Mesenchymal stem cell (in vitro differentiated cells and primary cell): ENCODE measurements around the gene RNF223.
A peak's percentile ranks its signal among the peaks of the same experiment; 100 is the strongest.

ENCODE experiments used
- DNase-seq: peaks from one replicate; pipeline ENCODE4 v3.0.0-alpha.2; 2013
- H2AFZ ChIP-seq: one replicate; pipeline ENCODE4 v1.6.1; 2013; ENCODE audit warnings: low read depth, mild to moderate bottlenecking, control low read depth, inconsistent platforms, low read length, moderate library complexity
- H2AK5ac ChIP-seq: 2 replicates; pipeline ENCODE4 v1.6.1; 2013; ENCODE audit warnings: low read length, moderate library complexity, mild to moderate bottlenecking, inconsistent platforms; ENCODE audit not compliant: severe bottlenecking
- H2BK120ac ChIP-seq: one replicate; pipeline ENCODE4 v1.6.1; 2013; ENCODE audit warnings: low read depth, mild to moderate bottlenecking, inconsistent platforms, low read length, moderate library complexity
- H2BK12ac ChIP-seq, 2 experiments: one replicate each; pipeline ENCODE4 v1.6.1; 2013; ENCODE audit warnings: inconsistent platforms in 2 of 2, low read length in 2 of 2, mild to moderate bottlenecking in 2 of 2, moderate library complexity in 2 of 2, control low read depth in 1 of 2
- H2BK15ac ChIP-seq: one replicate; pipeline ENCODE4 v1.6.1; 2013; ENCODE audit warnings: mild to moderate bottlenecking, low read depth, inconsistent platforms; ENCODE audit not compliant: poor library complexity, severe bottlenecking
- H2BK5ac ChIP-seq: 2 replicates; pipeline ENCODE4 v1.6.1; 2013; ENCODE audit warnings: low read depth, mild to moderate bottlenecking, low read length, control low read depth, inconsistent platforms; ENCODE audit not compliant: poor library complexity, severe bottlenecking
- H3K14ac ChIP-seq, 2 experiments: one replicate each; pipeline ENCODE4 v1.6.1; 2013; ENCODE audit warnings: inconsistent platforms in 2 of 2, low read length in 2 of 2, control low read depth in 1 of 2, mild to moderate bottlenecking in 1 of 2, moderate library complexity in 1 of 2
- H3K18ac ChIP-seq, 2 experiments: one replicate each; pipeline ENCODE4 v1.6.1; 2013; ENCODE audit warnings: inconsistent platforms in 2 of 2, low read length in 2 of 2, control low read depth in 1 of 2, low read depth in 1 of 2, mild to moderate bottlenecking in 1 of 2
- H3K23ac ChIP-seq, 2 experiments: one replicate each; pipeline ENCODE4 v1.6.1; 2013; ENCODE audit warnings: inconsistent platforms in 2 of 2, low read length in 2 of 2, mild to moderate bottlenecking in 2 of 2, moderate library complexity in 2 of 2, control low read depth in 1 of 2
- H3K27ac ChIP-seq: 2 replicates; pipeline ENCODE4 v1.5.1; 2013; ENCODE audit warnings: mild to moderate bottlenecking, moderate library complexity, low read length, control low read depth, inconsistent platforms; ENCODE audit not compliant: poor library complexity, severe bottlenecking
- H3K27me3 ChIP-seq, 2 experiments: 2 replicates each; pipeline versions ENCODE4 v1.6.1 to v1.7.0; 2013; ENCODE audit warnings: low read length in 2 of 2, mild to moderate bottlenecking in 2 of 2, moderate library complexity in 2 of 2, control low read depth in 1 of 2, inconsistent platforms in 1 of 2; ENCODE audit not compliant: control insufficient read depth in 1 of 2, insufficient read depth in 1 of 2
- H3K36me3 ChIP-seq, 2 experiments: 2 replicates each; pipeline versions ENCODE4 v1.6.1 to v1.7.0; 2013; ENCODE audit warnings: low read length in 2 of 2, control low read depth in 1 of 2, inconsistent platforms in 1 of 2, low read depth in 1 of 2, mild to moderate bottlenecking in 1 of 2; ENCODE audit not compliant: insufficient read depth in 2 of 2, control insufficient read depth in 1 of 2
- H3K4ac ChIP-seq, 2 experiments: one replicate each; pipeline ENCODE4 v1.6.1; 2013; ENCODE audit warnings: inconsistent platforms in 2 of 2, low read length in 2 of 2, mild to moderate bottlenecking in 2 of 2, moderate library complexity in 2 of 2, control low read depth in 1 of 2, low read depth in 1 of 2
- H3K4me1 ChIP-seq: 2 replicates; pipeline ENCODE4 v1.6.1; 2013; ENCODE audit warnings: low read depth, low read length, control low read depth; ENCODE audit not compliant: control insufficient read depth, insufficient read depth
- H3K4me2 ChIP-seq: 2 replicates; pipeline ENCODE4 v1.6.1; 2013; ENCODE audit warnings: low read length, mild to moderate bottlenecking, inconsistent platforms; ENCODE audit not compliant: poor library complexity, severe bottlenecking
- H3K4me3 ChIP-seq, 2 experiments: 2 replicates each; pipeline versions ENCODE4 v1.5.1 to v1.7.0; 2013; ENCODE audit warnings: low read length in 2 of 2, mild to moderate bottlenecking in 2 of 2, control low read depth in 1 of 2, low read depth in 1 of 2; ENCODE audit not compliant: insufficient read depth in 1 of 2
- H3K79me1 ChIP-seq: replicated peaks from 2 replicates; pipeline ENCODE4 v1.6.1; 2013; ENCODE audit warnings: mild to moderate bottlenecking, control low read depth, low read length, inconsistent platforms; ENCODE audit not compliant: poor library complexity, severe bottlenecking
- H3K9ac ChIP-seq: 2 replicates; pipeline ENCODE4 v1.7.0; 2013; ENCODE audit warnings: mild to moderate bottlenecking, low read length, moderate library complexity
- H3K9me3 ChIP-seq: 2 replicates; pipeline ENCODE4 v1.7.0; 2013; ENCODE audit warnings: mild to moderate bottlenecking, low read length; ENCODE audit not compliant: control insufficient read depth
- H4K8ac ChIP-seq: one replicate; pipeline ENCODE4 v1.6.1; 2013; ENCODE audit warnings: inconsistent platforms, mild to moderate bottlenecking, low read length, moderate library complexity
- H4K91ac ChIP-seq: one replicate; pipeline ENCODE4 v1.6.1; 2013; ENCODE audit warnings: mild to moderate bottlenecking, low read length, inconsistent platforms
- WGBS: methylation state at CpG from one replicate; pipeline ENCODE4 v1.1.7; 2013; ENCODE audit warnings: mixed read lengths; 5-methylcytosine and 5-hydroxymethylcytosine counted together

The RNF223 gene

GRCh38 chr1:1027791-1028190 is 46.3 kb downstream of the RNF223 start:
- H3K4ac ChIP-seq: no peak overlapping the region
- H4K91ac ChIP-seq: no peak overlapping the region
- peaks cover 89% of the 10 kb centered on the region for H3K4me1 ChIP-seq
- no peak overlapping the region for H4K8ac ChIP-seq
- H2BK5ac ChIP-seq: no peak overlapping the region
- H3K9me3 ChIP-seq: no peaks in the 10 kb centered on the region
- DNase-seq: no peak
- H2BK15ac ChIP-seq: no peak overlapping the region
- H3K9ac ChIP-seq: no peak overlapping the region
- no peak overlapping the region for H3K18ac ChIP-seq
- H3K27ac ChIP-seq: no peak overlapping the region
- no peak overlapping the region for H2AFZ ChIP-seq
- H3K4me3 ChIP-seq: no peak overlapping the region
- no peak overlapping the region for H2BK12ac ChIP-seq
- H2AK5ac ChIP-seq: no peak overlapping the region
- H3K27me3 ChIP-seq: peaks cover 0 to 48% of the 10 kb centered on the region in 2 experiments
- peaks cover 0 to 80% of the 10 kb centered on the region in 2 experiments for H3K36me3 ChIP-seq
- H2BK120ac ChIP-seq: no peak overlapping the region
- peaks cover 16% of the 10 kb centered on the region for H3K79me1 ChIP-seq
- WGBS: 91% methylated on average over 17 of the region's 17 CpGs
- H3K4me2 ChIP-seq: no peak overlapping the region
- H3K23ac ChIP-seq: no peak overlapping the region
- no peak overlapping the region for H3K14ac ChIP-seq

DNA sequence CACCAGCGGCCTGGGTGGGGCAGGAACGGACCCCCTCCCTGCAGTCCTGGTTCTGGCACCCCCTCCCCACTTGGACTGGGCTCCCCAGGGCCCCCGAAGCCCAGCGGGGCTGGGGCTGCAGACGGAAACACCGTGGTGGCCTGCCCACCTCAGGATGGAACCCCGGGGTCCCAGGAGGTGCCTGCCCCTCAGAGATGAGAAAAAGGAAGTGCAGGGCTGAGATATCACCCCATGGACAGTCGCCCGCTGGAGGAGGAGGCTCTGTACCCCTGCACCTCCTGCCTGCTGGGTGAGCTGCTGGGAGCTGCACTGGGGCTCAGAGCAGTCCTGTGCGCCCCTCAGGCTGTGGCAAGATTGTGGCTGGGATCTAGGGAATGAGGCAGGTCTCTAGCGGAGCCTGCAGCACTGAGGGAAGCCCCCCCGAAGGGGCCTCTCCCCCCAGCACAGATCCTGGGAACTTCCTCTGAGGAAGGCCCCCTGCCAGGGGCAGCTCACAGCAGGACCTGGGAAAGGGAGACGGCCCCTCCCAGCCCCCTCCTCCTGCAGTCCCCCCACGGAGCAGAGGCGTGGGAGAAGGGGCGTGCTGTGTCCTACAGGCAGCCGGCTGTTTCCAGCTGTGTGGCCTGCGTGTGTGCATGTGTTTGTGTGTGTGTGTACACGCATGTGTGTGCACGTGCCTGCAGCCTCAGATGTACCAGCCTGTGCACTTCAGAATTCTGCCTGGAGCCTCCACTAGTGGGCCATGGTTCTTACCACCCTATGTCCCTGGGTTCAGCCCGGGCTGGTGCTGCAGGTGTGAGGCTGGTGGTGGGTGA is 47.3 kb downstream of the RNF223 start:
- no peak overlapping the region for H2AFZ ChIP-seq

GRCh38 chr1:1025730-1026129 is 48.4 kb downstream of the RNF223 start:
- no peak overlapping the region for H4K8ac ChIP-seq
- no peak overlapping the region for H3K9ac ChIP-seq
- H2AFZ ChIP-seq: no peak overlapping the region
- no peak overlapping the region for H3K14ac ChIP-seq
- H2BK120ac ChIP-seq: no peak overlapping the region
- no peak overlapping the region for H3K18ac ChIP-seq
- no peak overlapping the region for H2BK5ac ChIP-seq
- 93% methylated on average over 8 of the region's 10 CpGs for WGBS
- H2AK5ac ChIP-seq: no peak overlapping the region
- H3K4ac ChIP-seq: no peak overlapping the region
- H3K9me3 ChIP-seq: no peaks in the 10 kb centered on the region
- no peak overlapping the region for H3K4me2 ChIP-seq
- no peak overlapping the region for H3K27ac ChIP-seq
- H2BK15ac ChIP-seq: no peak overlapping the region
- DNase-seq: no peak
- peaks cover 0 to 74% of the 10 kb centered on the region in 2 experiments for H3K36me3 ChIP-seq
- no peak overlapping the region for H2BK12ac ChIP-seq
- peaks cover 0 to 35% of the 10 kb centered on the region in 2 experiments for H3K27me3 ChIP-seq
- peaks cover 85% of the 10 kb centered on the region for H3K4me1 ChIP-seq
- no peak overlapping the region for H3K23ac ChIP-seq
- H3K79me1 ChIP-seq: peaks cover 18% of the 10 kb centered on the region
- no peak overlapping the region for H3K4me3 ChIP-seq
- no peak overlapping the region for H4K91ac ChIP-seq

More for the DNA sequence above, 47.3 kb downstream of the RNF223 start:
- H3K79me1 ChIP-seq: peaks cover 18% of the 10 kb centered on the region
- no peak overlapping the region for H2BK12ac ChIP-seq
- no peak overlapping the region for H3K14ac ChIP-seq
- H2BK120ac ChIP-seq: no peak overlapping the region
- no peak overlapping the region for H3K9ac ChIP-seq
- H3K4me1 ChIP-seq: peaks cover 89% of the 10 kb centered on the region
- no peaks in the 10 kb centered on the region for H3K9me3 ChIP-seq
- H3K4me2 ChIP-seq: peak overlapping the region; percentile 14
- no peak overlapping the region for H3K4ac ChIP-seq
- H2AK5ac ChIP-seq: no peak overlapping the region
- H3K18ac ChIP-seq: no peak overlapping the region
- no peak for DNase-seq
- H3K23ac ChIP-seq: no peak overlapping the region
- peaks cover 0 to 38% of the 10 kb centered on the region in 2 experiments for H3K27me3 ChIP-seq
- H2BK15ac ChIP-seq: peak overlapping the region; percentile 8
- no peak overlapping the region for H3K4me3 ChIP-seq
- H4K91ac ChIP-seq: no peak overlapping the region
- no peak overlapping the region for H3K27ac ChIP-seq
- H2BK5ac ChIP-seq: no peak overlapping the region
- peaks cover 0 to 78% of the 10 kb centered on the region in 2 experiments for H3K36me3 ChIP-seq
- 77% methylated on average over 20 of the region's 21 CpGs for WGBS
- H4K8ac ChIP-seq: no peak overlapping the region

GRCh38 chr1:1024771-1025699 is 49.1 kb downstream of the RNF223 start:
- no peak for DNase-seq
- Histone ChIP-seq H3K18ac (no peak overlapping the region), H3K4me1 (peaks cover 80% of the 10 kb centered on the region), H3K27me3 (peaks cover 0 to 35% of the 10 kb centered on the region in 2 experiments), H3K4me2 (peak overlapping the region; percentile 65), H4K8ac (no peak overlapping the region), H2BK120ac (peak overlapping the region; percentile 36), H4K91ac (no peak overlapping the region), H3K23ac (no peak overlapping the region), H2BK15ac (peak overlapping the region; percentile 12), H3K36me3 (peaks cover 0 to 74% of the 10 kb centered on the region in 2 experiments), H2AK5ac (peak overlapping the region; percentile 91), H2AFZ (no peak overlapping the region), H2BK12ac (no peak overlapping the region), H2BK5ac (peak overlapping the region; percentile 47), H3K27ac (peak overlapping the region; percentile 11), H3K9me3 (no peaks in the 10 kb centered on the region), H3K9ac (no peak overlapping the region), H3K4ac (no peak overlapping the region), H3K4me3 (peak overlapping the region in 1 of 2 experiments; percentile 7), H3K14ac (no peak overlapping the region), H3K79me1 (peaks cover 18% of the 10 kb centered on the region)
- 70% methylated on average over 27 of the region's 31 CpGs for WGBS
